ENCODE measurements around the gene ERRFI1. TPM values are rescaled to one million over a fixed set of nuclear protein-coding genes. Genes with fewer than 3 reads are reported as not detected.

ERRFI1 gene
- total RNA-seq: 22.1 and 27.9 TPM in 2 replicates

GRCh38 chr1:8026153-8026975 is at the start of gene ERRFI1:
Gene ERRFI1 (minus strand): TSS chr1:8026309. CDS start chr1:8015619, 10,690 bp downstream.

Small RNA genes lying within 50 kb of the gene (small RNA-seq; reads per million reads assigned to genes)
- not detected for gene RF00019

Other genes starting within 250 kb of the ERRFI1 start
- 19.4 and 26.6 TPM in 2 replicates for gene PER3, start 242.0 kb downstream of the ERRFI1 start, total RNA-seq
- not detected in 2 replicates for gene UTS2, start 173.2 kb downstream of the ERRFI1 start, total RNA-seq
- not detected in 2 replicates for gene TNFRSF9, start 85.5 kb downstream of the ERRFI1 start, total RNA-seq
- 93.6 and 140 TPM in 2 replicates for gene PARK7, start 64.6 kb downstream of the ERRFI1 start, total RNA-seq

Data from hair follicle dermal papilla cell (primary cell).